GM19023 (cell line): ENCODE results near the gene SLC26A4.
"Not testable (repeated sequence)": the region's sequence is repeated elsewhere in the genome, so short reads cannot be mapped to it uniquely, and the experiment has no call there.

ENCODE experiments used
- ATAC-seq: cut with Tn5 transposase; IDR thresholded peaks from one replicate; pipeline ENCODE4 v1.9.1; 2021; ENCODE audit warnings: mild to moderate bottlenecking, moderate library complexity; ENCODE audit not compliant: unreplicated experiment

SLC26A4 gene

GRCh38 chr7:107660381-107661080 lies at the start of gene SLC26A4:
SLC26A4 (plus strand) TSS chr7:107660828; CDS start chr7:107661642, 814 bp downstream.
- ATAC-seq = peak; percentile 22

- no peak for ATAC-seq
Observed at GRCh38 chr7:107613439-107613838, 47.2 kb upstream of the SLC26A4 start.

GRCh38 chr7:107613948-107614347 lies 46.7 kb upstream of the SLC26A4 start:
- no peak for ATAC-seq

DNA sequence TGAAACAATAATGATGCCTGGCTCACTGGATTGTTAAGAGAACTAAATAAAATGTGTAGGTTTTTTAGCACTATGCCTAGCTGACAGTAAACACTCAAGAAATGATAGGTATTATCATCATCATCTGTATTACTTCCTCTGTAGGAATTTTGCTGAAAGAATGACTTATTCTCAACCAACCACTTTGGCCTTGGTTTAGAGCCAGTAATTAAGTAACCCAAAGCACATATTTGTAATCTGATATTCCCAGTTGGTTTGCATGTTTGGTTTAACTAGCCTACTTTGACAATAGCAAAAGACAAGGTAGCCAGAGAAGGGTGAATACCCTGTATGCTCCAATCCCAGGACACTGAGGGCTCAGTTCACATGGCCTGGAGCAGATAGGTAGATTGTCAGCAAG lies 46.2 kb upstream of the SLC26A4 start:
- no peak for ATAC-seq

- no peak for ATAC-seq
Observed at GRCh38 chr7:107615910-107616680, 44.5 kb upstream of the SLC26A4 start.

DNA sequence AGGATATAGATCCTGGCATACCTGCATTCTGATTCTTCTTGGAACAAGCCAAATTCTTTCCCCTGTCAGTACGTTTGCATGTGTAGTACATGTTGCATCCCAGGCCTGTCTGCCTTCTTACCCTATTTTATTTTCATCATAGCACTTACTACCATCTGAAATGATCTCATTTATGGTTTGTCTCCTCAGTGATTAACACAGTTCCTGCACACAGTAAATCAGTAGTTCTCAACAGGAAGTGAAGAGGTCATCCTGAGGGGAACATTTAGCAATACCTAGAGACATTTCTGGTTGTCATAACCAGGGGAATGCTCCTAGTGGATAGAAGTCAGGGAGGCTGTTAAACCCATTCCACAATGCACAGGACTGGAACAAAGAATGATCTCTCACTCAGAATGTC lies 38.2 kb upstream of the SLC26A4 start:
- ATAC-seq = no peak

- ATAC-seq = no peak
Observed at GRCh38 chr7:107622894-107623293, 37.7 kb upstream of the SLC26A4 start.

DNA sequence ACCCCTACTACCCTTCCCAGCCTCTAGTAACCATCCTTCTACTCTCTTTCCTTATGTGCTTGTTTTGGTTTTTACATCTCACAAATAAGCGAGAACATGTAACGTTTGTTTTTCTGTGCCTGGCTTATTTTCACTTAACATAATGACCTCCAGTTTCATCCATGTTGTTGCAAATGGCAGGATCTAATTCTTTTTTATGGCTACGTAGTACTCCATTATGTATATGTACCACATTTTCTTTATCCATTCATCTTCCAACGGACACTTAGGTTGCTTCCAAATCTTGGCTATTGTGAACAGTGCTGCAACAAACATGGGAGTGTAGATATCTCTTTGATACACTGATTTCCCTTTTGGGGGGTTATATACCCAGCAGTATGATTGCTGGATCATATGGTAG lies 33.6 kb upstream of the SLC26A4 start:
- ATAC-seq = no peak

DNA sequence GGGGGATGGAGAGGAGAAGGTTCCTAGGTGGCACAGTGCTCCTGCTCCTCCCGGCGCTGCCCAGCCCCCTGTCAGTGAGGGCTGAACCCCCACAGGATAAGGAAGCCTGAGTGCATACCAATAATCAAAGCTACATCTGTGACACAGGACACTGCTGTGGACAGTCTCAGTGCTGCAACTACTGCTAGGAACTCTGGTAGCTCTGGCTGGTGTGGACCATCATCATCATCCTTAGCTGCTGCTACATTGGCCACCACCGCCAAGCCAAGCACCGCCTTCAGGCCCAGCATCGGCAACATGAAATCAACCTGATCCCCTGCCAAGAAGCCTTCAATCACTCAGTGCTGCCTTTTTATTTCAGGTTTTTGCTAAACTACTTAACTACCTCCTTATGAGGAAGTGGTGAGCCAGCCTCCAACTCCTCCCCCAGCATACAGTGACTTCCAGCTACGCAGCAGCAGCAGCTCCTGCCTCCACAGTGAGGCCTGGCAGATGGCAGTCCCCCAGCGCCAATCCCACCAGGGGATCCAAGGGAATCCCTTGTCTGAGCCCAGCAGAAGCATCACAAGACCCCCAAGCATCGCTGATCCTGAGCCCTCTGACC lies 32.1 kb upstream of the SLC26A4 start:
- no peak for ATAC-seq

GRCh38 chr7:107630342-107630741 lies 30.3 kb upstream of the SLC26A4 start:
- ATAC-seq = no peak

GRCh38 chr7:107631588-107632491 lies 28.8 kb upstream of the SLC26A4 start:
- ATAC-seq = no peak

- no peak for ATAC-seq
Observed at GRCh38 chr7:107632492-107632865, 28.1 kb upstream of the SLC26A4 start.

- peak; percentile 89 for ATAC-seq
Observed at GRCh38 chr7:107638594-107638993, 22.0 kb upstream of the SLC26A4 start.

- not testable (repeated sequence) for ATAC-seq
Observed at GRCh38 chr7:107639070-107639469, 21.6 kb upstream of the SLC26A4 start.

DNA sequence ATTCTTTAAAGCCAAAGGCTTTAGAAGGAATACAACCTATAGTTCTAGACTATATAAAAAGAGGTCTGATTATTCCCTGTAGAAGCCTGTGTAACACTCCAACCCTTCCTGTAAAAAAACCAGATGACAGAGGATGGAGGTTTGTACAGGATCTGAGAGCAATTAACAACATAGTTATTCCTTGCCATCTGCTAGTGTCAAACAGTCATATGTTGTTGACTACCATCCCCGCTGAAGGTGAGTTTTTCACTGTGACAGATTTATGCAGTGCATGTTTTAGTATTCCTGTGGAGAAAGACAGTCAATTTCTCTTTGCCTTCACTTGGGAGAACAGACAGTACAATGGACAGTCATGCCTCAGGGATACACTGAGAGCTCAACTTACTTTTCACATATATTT lies 19.0 kb upstream of the SLC26A4 start:
- ATAC-seq = no peak

DNA sequence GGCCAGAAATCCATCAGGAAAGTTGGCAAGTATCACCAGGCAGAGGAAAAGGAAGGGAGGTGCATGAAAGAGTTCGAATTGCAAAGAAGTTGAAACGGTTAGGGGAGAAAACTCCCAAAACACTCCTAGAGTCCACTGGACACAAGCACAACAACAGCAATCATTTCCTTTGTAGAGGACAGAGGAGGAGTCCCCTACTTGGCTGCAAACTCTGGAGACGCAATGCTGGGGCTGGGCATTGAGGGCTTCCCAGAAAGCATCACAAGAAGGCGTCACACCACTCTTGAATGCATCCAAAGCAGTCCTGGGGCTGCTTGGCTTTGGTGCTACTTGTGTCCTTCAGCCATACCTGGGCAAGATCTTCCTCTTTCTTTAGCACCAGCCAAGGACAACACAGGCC lies 18.1 kb upstream of the SLC26A4 start:
- ATAC-seq = no peak

- ATAC-seq = no peak
Observed at GRCh38 chr7:107643407-107643806, 17.2 kb upstream of the SLC26A4 start.

GRCh38 chr7:107643938-107644308 lies 16.7 kb upstream of the SLC26A4 start:
- ATAC-seq = no peak

GRCh38 chr7:107644309-107644974 lies 16.2 kb upstream of the SLC26A4 start:
- no peak for ATAC-seq

DNA sequence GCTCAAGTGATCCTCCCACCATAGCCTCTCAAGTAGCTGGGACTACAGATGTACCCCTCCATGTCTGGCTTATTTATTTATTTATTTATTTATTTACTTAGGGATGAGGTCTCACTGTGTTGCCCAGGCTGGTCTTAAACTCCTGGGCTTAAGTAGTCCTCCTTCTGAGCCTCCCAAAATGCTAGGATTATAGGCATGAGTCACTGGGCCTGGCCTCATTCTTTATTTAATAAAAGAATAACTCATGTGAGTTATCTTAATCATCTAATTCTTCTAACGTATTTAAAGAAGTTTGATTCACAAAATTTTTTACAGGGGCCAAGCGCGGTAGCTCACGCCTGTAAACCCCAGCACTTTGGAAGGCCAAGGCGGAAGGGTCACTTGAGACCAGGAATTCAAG lies 8.0 kb upstream of the SLC26A4 start:
- no peak for ATAC-seq

- ATAC-seq = no peak
Observed at GRCh38 chr7:107658467-107658866, 2.2 kb upstream of the SLC26A4 start.
